GM21737 (cell line): Measurements from ENCODE around the gene MOV10L1.
"Not testable (repeated sequence)": the region's sequence is repeated elsewhere in the genome, so short reads cannot be mapped to it uniquely, and the experiment has no call there.

Experiments used
- ATAC-seq: cut with Tn5 transposase; IDR thresholded peaks from one replicate; pipeline ENCODE4 v1.9.1; 2021; ENCODE audit warnings: mild to moderate bottlenecking, moderate library complexity; ENCODE audit not compliant: unreplicated experiment

MOV10L1 gene

GRCh38 chr22:50131894-50132293 is 42.1 kb downstream of the MOV10L1 start:
- ATAC-seq: no peak

DNA sequence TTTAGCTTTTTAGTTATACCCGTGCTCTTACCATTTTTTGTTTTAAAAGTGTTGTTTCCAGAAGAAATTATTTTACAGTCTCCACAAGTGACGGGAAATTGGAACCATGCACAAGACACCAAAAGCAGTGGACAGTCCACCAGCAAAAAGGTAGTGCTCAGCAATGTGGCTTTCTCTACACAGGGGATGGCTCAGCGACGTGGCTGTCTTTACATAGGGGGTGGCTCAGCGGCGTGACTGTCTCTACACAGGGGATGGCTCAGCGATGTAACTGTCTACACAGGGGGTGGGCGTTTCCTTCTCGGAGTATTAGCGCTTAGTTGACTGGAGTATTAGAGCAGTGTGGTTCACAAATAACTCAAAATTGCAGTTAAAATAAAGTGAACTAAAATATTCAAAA is 44.7 kb downstream of the MOV10L1 start:
- no peak for ATAC-seq

GRCh38 chr22:50136581-50137015 is 46.8 kb downstream of the MOV10L1 start:
- ATAC-seq: no peak

GRCh38 chr22:50137277-50137676 is 47.5 kb downstream of the MOV10L1 start:
- ATAC-seq: not testable (repeated sequence)

GRCh38 chr22:50138041-50138440 is 48.2 kb downstream of the MOV10L1 start:
- no peak for ATAC-seq

- no peak for ATAC-seq
Observed at GRCh38 chr22:50138988-50139387, 49.2 kb downstream of the MOV10L1 start.

- ATAC-seq: no peak
Observed at GRCh38 chr22:50139843-50140415, 50.1 kb downstream of the MOV10L1 start.

DNA sequence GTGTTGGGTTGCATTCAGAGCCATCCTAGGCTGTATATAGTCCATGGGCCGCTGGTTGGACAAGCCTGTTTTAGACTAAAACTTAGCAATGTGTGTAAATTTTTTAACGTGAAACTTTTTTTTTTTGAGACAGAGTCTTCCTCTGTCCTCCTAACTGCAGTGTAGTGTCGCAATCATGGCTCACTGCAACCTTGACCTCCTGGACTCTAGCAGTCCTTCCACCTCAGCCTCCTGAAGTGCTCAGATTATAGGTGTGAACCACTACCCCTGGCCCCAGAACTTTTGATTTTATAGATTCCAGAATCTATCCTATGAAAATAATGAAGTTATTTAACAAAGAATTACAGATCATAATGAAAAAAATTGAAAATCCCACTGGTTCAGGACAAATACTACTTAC is 50.8 kb downstream of the MOV10L1 start:
- no peak for ATAC-seq

DNA sequence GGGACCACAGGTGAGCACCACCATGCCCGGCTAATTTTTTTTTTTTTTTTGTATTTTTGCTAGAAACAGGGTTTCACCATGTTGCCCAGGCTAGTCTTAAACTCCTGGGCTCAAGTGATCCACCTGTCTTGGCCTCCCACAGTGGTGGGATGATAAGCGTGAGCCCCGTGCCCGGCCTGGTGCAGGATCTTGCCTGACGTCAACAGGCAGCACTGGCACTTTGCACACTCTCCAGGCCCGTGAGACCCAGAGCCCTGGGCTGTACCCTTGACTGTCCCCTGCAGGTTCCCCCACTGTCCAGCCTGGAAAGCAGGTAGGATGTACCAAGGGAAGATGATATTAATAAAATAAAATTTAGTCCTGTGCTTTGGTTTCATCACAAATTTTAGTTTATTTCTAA is 51.7 kb downstream of the MOV10L1 start:
- ATAC-seq: no peak

- ATAC-seq: no peak
Observed at GRCh38 chr22:50141891-50142363, 52.1 kb downstream of the MOV10L1 start.

GRCh38 chr22:50143096-50143495 is 53.3 kb downstream of the MOV10L1 start:
- no peak for ATAC-seq

DNA sequence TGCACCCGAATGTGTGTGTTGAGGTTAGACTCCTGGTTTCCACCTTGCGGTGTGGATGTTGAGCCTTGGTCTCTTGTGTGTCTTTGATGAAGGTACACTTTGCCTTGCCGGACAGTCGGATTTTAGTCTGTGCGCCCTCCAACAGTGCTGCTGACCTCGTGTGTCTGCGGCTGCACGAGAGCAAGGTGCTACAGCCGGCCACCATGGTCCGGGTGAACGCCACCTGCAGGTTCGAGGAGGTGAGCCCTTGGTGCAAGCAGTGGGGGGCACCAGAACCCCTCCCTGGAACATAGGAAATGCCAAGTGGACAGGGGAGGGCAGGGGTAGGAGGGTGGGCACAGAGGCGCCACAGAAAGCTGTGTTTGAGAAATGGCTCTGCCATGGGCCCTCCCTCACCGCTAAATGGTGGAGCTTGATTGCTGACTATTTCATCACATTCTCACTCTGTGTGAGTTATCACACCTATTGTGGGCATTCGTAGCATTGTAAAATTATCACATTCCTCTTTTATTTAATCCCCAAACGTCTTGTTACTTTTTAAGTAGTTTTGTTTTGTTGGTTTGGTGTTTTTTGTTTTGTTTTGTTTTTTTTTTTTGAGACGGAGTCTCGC is 54.3 kb downstream of the MOV10L1 start:
- ATAC-seq: no peak

GRCh38 chr22:50145721-50146438 is 56.1 kb downstream of the MOV10L1 start:
- ATAC-seq: no peak

DNA sequence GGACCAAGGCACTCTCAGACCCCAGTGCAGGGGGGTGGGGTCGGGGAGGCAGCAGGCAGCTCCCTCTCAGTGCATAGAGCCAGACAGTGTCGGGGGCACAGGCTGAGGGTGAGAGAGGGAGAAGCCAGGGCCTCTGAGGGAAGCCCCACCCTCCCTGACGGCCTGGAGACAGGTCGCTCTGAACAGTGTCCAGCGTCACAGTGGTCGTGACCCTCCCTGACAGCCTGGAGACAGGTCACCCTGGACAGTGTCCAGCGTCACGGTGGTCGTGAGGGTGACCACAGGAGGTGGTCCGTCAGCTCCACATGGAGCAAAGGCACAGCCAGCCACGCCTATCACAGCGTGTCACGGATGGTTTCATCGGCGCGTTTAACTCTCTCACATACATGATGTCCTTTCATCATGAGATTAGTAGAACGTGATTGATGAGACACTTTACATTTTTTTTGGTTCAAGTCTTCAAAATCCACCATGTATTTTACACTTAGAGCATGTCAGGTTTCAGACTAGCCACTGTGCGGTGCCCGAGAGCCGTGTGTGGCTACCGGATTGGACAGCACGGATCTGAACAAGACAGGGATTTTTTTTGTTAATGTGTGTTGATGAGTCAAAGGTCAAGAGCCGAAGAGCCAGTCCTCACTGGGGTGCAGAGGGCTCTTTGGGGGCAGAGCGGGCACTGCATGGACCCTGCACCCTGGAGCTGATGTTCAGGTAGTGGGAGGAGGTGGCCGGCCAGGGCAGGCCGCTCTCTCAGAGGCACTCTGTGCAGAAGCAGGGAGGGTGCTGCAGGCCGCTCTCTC is 56.8 kb downstream of the MOV10L1 start:
- ATAC-seq: no peak

DNA sequence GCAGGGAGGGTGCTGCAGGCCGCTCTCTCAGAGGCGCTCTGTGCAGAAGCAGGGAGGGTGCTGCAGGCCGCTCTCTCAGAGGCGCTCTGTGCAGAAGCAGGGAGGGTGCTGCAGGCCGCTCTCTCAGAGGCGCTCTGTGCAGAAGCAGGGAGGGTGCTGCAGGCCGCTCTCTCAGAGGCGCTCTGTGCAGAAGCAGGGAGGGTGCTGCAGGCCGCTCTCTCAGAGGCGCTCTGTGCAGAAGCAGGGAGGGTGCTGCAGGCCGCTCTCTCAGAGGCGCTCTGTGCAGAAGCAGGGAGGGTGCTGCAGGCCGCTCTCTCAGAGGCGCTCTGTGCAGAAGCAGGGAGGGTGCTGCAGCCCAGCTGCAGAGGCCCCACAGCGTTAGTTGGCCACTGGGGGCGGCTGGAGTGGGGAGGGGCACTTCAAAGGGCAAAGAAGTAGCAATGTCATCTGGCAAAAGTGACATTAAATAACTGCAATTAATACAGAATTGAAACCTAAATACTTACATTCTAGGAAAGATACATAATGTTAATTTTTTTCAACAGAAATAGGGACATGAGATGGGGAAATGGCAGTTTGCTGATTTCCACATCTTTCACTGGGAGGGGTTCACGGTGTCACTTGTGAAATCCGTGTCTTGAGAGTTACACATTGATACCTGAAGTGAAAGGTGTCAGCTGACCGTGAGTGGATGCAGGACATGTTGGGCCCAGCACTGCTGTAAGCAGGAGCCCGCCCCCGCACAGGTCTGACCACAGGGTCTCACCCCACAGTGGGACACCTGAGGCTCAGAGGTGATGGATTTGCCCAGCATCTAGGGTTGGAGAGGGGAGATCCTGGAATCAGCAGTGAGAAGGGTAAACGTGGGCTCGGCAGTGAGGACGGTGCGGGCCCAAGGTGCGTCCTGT is 57.7 kb downstream of the MOV10L1 start:
- not testable (repeated sequence) for ATAC-seq

GRCh38 chr22:50148166-50148500 is 58.3 kb downstream of the MOV10L1 start:
- no peak for ATAC-seq

DNA sequence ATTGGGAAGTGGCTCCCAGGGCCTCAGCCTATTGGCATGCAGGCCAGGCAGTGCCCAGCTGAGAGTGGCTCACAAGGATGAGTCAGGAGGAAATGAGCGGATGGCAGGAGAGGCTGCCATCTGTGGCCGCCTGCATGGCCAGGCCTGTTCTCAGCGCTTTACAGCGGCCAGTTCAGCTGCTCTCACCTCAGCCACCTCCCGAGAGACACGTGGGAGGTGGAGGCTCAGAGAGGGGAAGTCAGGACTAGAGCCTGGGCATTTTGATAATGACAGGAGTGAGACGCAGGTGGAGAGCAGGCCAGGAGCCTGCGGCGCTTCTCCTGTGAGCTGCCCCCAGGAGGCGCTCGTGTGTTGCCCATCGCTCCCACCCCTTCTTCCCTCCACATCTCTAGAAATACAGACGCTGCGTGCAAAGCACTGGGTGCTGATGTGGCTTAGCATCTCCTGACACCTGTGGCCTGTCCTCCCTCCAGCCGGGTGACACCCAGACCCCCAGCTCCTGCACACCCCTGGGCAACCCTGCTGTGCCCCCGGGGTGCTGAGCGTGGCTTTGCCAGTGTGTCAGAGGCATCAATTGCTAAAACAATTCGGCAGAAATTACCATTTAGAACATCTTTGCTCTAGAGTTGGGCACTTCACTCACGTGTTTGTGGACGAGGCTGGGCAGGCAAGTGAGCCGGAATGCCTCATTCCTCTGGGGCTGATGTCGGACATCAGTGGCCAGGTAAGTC is 59.4 kb downstream of the MOV10L1 start:
- ATAC-seq: no peak

DNA sequence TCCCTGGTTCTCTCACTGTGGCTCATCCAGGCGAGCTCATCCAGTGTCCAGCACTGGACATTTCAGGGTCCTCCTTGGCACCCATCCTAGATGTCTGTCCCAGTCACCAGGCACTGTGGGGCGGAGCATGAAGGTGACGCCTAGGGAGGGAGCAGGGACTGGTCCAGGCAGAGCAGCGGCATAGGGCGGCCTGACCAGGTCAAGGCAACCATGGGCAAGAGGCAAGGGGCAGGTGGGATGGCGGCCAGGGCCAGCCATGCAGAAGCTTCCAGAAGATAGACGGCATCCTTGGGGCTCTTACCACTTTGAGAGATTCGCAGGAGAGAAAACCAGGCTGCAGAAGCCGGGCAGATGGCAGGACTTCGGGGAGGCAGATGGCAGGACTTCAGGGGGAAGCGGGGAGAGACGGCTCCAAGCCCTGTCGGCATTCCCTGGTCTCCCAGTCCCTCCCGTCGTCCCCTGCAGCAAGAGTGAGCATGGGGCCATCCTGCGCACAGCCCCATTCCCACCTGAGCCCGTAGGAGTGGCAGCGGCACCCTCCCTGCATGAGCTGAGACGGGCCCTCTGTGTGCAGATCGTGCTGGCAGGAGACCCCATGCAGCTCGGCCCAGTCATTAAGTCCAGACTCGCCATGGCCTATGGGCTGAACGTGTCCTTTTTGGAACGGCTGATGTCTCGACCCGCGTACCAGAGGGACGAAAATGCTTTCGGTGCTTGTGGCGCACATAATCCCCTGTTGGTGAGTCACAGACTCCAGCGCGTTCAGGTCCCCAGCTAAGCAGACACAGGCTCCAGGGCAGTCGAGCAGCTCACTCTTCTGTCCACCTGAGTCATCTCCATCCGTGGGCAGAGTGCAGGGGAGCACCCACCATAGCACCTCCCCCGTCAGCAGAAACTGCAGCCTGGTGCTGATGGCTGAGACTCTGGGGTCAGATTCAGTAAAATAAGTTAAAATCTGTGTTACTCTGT is 60.6 kb downstream of the MOV10L1 start:
- no peak for ATAC-seq
